ENCODE data around the gene PSMB3.

DNA sequence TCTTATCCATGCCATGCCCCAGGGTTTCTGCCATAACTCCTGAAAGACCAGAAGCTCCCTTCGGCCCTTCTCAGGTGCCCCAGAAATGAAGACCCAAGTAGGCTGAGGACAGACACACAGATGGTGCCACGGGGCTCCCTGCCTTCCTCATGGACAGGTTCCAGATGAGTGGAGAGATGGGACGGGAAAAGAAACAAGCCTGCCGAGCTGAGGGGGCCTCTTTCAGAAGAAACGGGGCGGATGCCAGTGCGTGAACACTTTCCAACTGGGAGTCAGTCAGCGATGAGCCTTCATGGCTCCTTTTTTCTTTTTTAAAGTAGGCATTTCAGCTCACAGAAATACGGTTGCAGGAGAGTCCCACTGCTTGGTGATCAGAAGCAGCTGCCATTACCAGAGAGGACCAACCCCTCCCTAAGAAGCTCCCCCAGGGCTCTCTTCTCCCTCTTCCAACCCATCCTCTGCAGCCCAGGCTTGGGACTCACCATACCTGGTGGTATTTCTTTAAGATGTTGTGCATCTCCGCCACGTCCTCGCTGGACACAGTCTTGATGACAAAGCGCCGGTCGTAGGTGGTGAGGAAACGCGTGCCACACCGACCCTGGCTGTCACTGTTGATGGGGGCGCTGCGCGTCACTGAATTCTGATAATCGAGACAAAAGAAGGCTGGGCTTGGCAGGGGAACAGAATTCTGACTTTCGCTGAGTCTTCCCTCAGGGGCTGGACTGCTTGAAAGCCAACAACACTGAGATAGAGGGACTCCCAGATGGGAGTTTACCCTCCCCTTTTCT, 27.6 kb downstream of the PSMB3 start:
- TF ChIP-seq, protein P1, sequence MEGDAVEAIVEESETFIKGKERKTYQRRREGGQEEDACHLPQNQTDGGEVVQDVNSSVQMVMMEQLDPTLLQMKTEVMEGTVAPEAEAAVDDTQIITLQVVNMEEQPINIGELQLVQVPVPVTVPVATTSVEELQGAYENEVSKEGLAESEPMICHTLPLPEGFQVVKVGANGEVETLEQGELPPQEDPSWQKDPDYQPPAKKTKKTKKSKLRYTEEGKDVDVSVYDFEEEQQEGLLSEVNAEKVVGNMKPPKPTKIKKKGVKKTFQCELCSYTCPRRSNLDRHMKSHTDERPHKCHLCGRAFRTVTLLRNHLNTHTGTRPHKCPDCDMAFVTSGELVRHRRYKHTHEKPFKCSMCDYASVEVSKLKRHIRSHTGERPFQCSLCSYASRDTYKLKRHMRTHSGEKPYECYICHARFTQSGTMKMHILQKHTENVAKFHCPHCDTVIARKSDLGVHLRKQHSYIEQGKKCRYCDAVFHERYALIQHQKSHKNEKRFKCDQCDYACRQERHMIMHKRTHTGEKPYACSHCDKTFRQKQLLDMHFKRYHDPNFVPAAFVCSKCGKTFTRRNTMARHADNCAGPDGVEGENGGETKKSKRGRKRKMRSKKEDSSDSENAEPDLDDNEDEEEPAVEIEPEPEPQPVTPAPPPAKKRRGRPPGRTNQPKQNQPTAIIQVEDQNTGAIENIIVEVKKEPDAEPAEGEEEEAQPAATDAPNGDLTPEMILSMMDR (IDR thresholded peaks at IDR 0.05), result no peak
- no peak for TF ChIP-seq POLR2A (IDR thresholded peaks at IDR 0.05)

Measured in right lobe of liver (tissue), 4 donors.